CD14-positive monocyte (primary cell): ENCODE data around the gene FAM131B. TPM values are rescaled to one million over a fixed set of nuclear protein-coding genes. Genes with fewer than 3 reads are reported as not detected.

Experiments
- DNase-seq, 3 donors: peaks; one replicate each; pipeline ENCODE4 v3.0.0-alpha.2; 2011 to 2022
- H2AFZ ChIP-seq: 2 replicates; pipeline ENCODE4 v1.6.0; 2012; ENCODE audit warnings: mild to moderate bottlenecking, low read depth, low read length, inconsistent platforms; ENCODE audit not compliant: insufficient read depth, poor library complexity, severe bottlenecking
- H3K27ac ChIP-seq, 2 donors: 1 replicate in 1 of 2; 2 replicates in 1 of 2; pipeline ENCODE4 v1.5.1; 2012 to 2013; ENCODE audit warnings: low read length in 2 of 2, control low read depth in 1 of 2, inconsistent platforms in 1 of 2, low read depth in 1 of 2, mild to moderate bottlenecking in 1 of 2
- H3K27me3 ChIP-seq, 2 donors: one replicate each; pipeline versions ENCODE4 v1.6.0 to v1.6.1; 2011 to 2013; ENCODE audit warnings: low read length in 2 of 2; ENCODE audit not compliant: control insufficient read depth in 2 of 2, insufficient read depth in 2 of 2
- H3K36me3 ChIP-seq, 2 donors: replicated peaks in 1 of 2; 1 replicate in 1 of 2; 2 replicates in 1 of 2; pipeline versions ENCODE4 v1.5.1 to v1.6.1; 2012 to 2013; ENCODE audit warnings: low read length in 2 of 2, control low read depth in 1 of 2, inconsistent platforms in 1 of 2, mild to moderate bottlenecking in 1 of 2; ENCODE audit not compliant: insufficient read depth in 2 of 2, control insufficient read depth in 1 of 2
- H3K4me1 ChIP-seq, 2 donors: 1 replicate in 1 of 2; 2 replicates in 1 of 2; pipeline versions ENCODE4 v1.5.1 to v1.6.1; 2012 to 2013; ENCODE audit warnings: low read length in 2 of 2, control low read depth in 1 of 2, inconsistent platforms in 1 of 2, mild to moderate bottlenecking in 1 of 2, moderate library complexity in 1 of 2; ENCODE audit not compliant: insufficient read depth in 2 of 2, control insufficient read depth in 1 of 2
- H3K4me2 ChIP-seq: replicated peaks from 2 replicates; pipeline ENCODE3; 2012; ENCODE audit warnings: low read length, moderate library complexity, mild to moderate bottlenecking; ENCODE audit not compliant: poor library complexity, severe bottlenecking; ENCODE audit errors: extremely low read depth
- H3K4me3 ChIP-seq, 3 experiments: fragments of 200-600 bp in 1 of 3; sonication (generic) in 1 of 3; replicated peaks in 1 of 3; 1 replicate in 2 of 3; 2 replicates in 1 of 3; pipeline ENCODE4 v1.5.1; 2011 to 2013; ENCODE audit warnings: low read length in 3 of 3, mild to moderate bottlenecking in 3 of 3, control low read depth in 2 of 3, low read depth in 2 of 3, inconsistent platforms in 1 of 3, moderate library complexity in 1 of 3
- H3K79me2 ChIP-seq: 2 replicates; pipeline ENCODE4 v1.6.0; 2012; ENCODE audit warnings: mild to moderate bottlenecking, control low read depth, inconsistent platforms, low read length, moderate library complexity; ENCODE audit not compliant: insufficient read depth
- H3K9ac ChIP-seq: 2 replicates; pipeline ENCODE4 v1.6.0; 2017; ENCODE audit warnings: low read length, mild to moderate bottlenecking; ENCODE audit not compliant: insufficient read depth, poor library complexity, severe bottlenecking
- H3K9me3 ChIP-seq, 2 donors: replicated peaks in 1 of 2; 1 replicate in 1 of 2; 2 replicates in 1 of 2; pipeline versions ENCODE4 v1.5.1 to v1.6.1; 2012 to 2013; ENCODE audit warnings: low read length in 2 of 2, control low read depth in 1 of 2; ENCODE audit not compliant: control insufficient read depth in 1 of 2, insufficient read depth in 1 of 2
- H4K20me1 ChIP-seq: 2 replicates; pipeline ENCODE4 v1.6.0; 2012; ENCODE audit warnings: mild to moderate bottlenecking, low read length, control low read depth, moderate library complexity; ENCODE audit not compliant: insufficient read depth
- H3K27ac Mint-ChIP-seq, 7 donors: one replicate each; pipeline ENCODE4 v1.8.0; 2020; ENCODE audit warnings: mild to moderate bottlenecking in 7 of 7, mixed read lengths in 7 of 7, moderate library complexity in 6 of 7, inconsistent platforms in 2 of 7
- H3K27me3 Mint-ChIP-seq, 3 donors: one replicate each; pipeline ENCODE4 v1.8.0; 2021 to 2022; ENCODE audit warnings: low read depth in 3 of 3, mild to moderate bottlenecking in 3 of 3, mixed read lengths in 3 of 3, moderate library complexity in 3 of 3, inconsistent platforms in 1 of 3
- H3K36me3 Mint-ChIP-seq, 2 donors: one replicate each; pipeline ENCODE4 v1.8.0; 2020; ENCODE audit warnings: mixed read lengths in 2 of 2, inconsistent platforms in 1 of 2, mild to moderate bottlenecking in 1 of 2
- H3K4me1 Mint-ChIP-seq: one replicate; pipeline ENCODE4 v1.8.0; 2020; ENCODE audit warnings: mild to moderate bottlenecking, mixed read lengths
- H3K4me3 Mint-ChIP-seq, 2 donors: one replicate each; pipeline ENCODE4 v1.8.0; 2020; ENCODE audit warnings: mild to moderate bottlenecking in 2 of 2, mixed read lengths in 2 of 2, moderate library complexity in 1 of 2
- H3K9me3 Mint-ChIP-seq, 7 donors: one replicate each; pipeline ENCODE4 v1.8.0; 2020 to 2022; ENCODE audit warnings: mixed read lengths in 7 of 7, mild to moderate bottlenecking in 6 of 7, moderate library complexity in 6 of 7, inconsistent platforms in 2 of 7
- WGBS: methylation state at CpG from one replicate; pipeline ENCODE4 v1.1.5; 2013; ENCODE audit warnings: missing lambda C conversion rate; ENCODE audit not compliant: insufficient coverage; 5-methylcytosine and 5-hydroxymethylcytosine counted together
- intact Hi-C, 2 donors: fragments of 100-400 bp; cut with micrococcal nuclease; formaldehyde crosslinking; loops; one replicate each; pipeline versions ENCODE4 v1.15.0 to v1.15.1; 2023
- polyA plus RNA-seq, 3 donors: library from polyadenylated mRNA; depleted of rRNA in 1 of 3; unstranded in 2 of 3; stranded (reverse) in 1 of 3; fragments of 300-500 nt in 2 of 3; fragments of >200 nt in 1 of 3; fragmentation: Illumina TruSeq in 2 of 3; gene quantifications; 1 replicate in 2 of 3; 2 replicates in 1 of 3; pipeline ENCODE4 v1.2.3, GENCODE V29; 2012 to 2021
- TF ChIP-seq, protein P1 (sequence below): fragments of 200-600 bp; IDR thresholded peaks from one replicate; pipeline ENCODE4 v1.8.0; 2022; ENCODE audit warnings: antibody characterized with exemption, mild to moderate bottlenecking

Gene FAM131B
- polyA plus RNA-seq, 3 donors, result 0.69 to 0.72 TPM; not detected in 1

DNA sequence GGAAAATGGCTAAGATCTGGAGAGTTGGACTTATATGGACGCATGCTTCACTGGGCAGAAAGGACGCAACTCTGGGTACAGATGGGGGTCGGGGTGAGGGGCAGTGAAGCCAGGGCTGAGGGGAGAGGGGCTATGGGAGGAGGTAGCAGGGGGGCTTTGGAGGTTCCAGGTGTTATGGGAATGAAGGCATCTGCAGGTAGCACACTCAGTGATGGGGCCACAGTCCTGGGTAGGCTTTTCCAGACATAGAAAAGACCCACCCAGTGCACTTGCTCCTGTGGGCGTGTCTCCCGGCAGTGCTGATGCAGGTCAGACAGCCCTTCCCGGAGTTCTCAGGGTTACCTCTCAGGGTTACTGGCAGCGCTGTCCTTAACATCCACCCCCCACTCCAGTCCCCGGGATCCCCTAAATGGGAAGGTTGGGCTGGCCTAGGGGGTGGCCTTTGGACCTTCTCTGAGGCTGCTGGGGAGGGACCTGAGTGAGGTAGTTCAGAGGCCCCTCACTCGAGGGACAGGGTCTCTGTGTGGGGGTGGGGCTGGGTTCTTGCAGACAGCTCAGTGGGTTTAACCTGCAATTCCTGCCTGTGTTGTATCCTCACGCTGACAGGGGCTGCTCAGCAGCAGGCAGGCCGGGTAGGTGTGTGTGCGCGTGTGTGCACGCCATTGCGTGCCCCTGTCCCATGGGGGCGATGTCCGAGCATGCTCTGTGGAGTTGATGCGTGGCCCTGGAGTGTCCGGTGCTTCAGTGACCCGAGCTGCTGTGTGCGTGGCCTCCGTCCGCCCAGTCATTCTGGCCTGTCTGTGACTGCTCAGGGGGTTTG, 24.9 kb upstream of the FAM131B start:
- Mint-ChIP-seq H3K27me3 (no peaks in the 10 kb centered on the region), H3K4me3 (no peak overlapping the region), H3K36me3 (peaks cover 0 to 55% of the 10 kb centered on the region in 2 donors), H3K27ac (peak overlapping the region in 4 of 7 donors; percentile 4 to 84 (median 46)), H3K9me3 (no peaks in the 10 kb centered on the region), H3K4me1 (peaks cover 37% of the 10 kb centered on the region)
- Histone ChIP-seq H3K4me2 (peak overlapping the region; percentile 97), H3K79me2 (peaks cover 83% of the 10 kb centered on the region), H2AFZ (no peak overlapping the region), H3K27ac (peak overlapping the region; percentile 39 to 99), H3K4me1 (peaks cover 64 to 94% of the 10 kb centered on the region in 2 donors), H4K20me1 (peaks cover 100% of the 10 kb centered on the region), H3K4me3 (peak overlapping the region in 1 of 3 experiments; percentile 98), H3K36me3 (peaks cover 66 to 78% of the 10 kb centered on the region in 2 donors), H3K9me3 (no peaks in the 10 kb centered on the region), H3K9ac (peak overlapping the region; percentile 20), H3K27me3 (no peaks in the 10 kb centered on the region)
- intact Hi-C loops, result no loop called here
- no peak for DNase-seq
- TF ChIP-seq, protein P1, sequence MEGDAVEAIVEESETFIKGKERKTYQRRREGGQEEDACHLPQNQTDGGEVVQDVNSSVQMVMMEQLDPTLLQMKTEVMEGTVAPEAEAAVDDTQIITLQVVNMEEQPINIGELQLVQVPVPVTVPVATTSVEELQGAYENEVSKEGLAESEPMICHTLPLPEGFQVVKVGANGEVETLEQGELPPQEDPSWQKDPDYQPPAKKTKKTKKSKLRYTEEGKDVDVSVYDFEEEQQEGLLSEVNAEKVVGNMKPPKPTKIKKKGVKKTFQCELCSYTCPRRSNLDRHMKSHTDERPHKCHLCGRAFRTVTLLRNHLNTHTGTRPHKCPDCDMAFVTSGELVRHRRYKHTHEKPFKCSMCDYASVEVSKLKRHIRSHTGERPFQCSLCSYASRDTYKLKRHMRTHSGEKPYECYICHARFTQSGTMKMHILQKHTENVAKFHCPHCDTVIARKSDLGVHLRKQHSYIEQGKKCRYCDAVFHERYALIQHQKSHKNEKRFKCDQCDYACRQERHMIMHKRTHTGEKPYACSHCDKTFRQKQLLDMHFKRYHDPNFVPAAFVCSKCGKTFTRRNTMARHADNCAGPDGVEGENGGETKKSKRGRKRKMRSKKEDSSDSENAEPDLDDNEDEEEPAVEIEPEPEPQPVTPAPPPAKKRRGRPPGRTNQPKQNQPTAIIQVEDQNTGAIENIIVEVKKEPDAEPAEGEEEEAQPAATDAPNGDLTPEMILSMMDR, result no peak
- WGBS, result 94% methylated on average over 19 of the region's 23 CpGs

- Histone ChIP-seq H2AFZ (no peak overlapping the region), H3K27me3 (no peaks in the 10 kb centered on the region), H3K4me3 (peak overlapping the region; percentile 25 to 99 (median 98)), H3K27ac (peak overlapping the region; percentile 49 to 99), H3K4me1 (peaks cover 64 to 88% of the 10 kb centered on the region in 2 donors), H3K36me3 (peaks cover 56 to 66% of the 10 kb centered on the region in 2 donors), H3K9ac (peak overlapping the region; percentile 20), H3K4me2 (peak overlapping the region; percentile 97), H3K79me2 (peaks cover 95% of the 10 kb centered on the region), H3K9me3 (no peaks in the 10 kb centered on the region), H4K20me1 (peaks cover 98% of the 10 kb centered on the region)
- Mint-ChIP-seq H3K27ac (no peak overlapping the region), H3K27me3 (no peaks in the 10 kb centered on the region), H3K36me3 (peaks cover 0 to 43% of the 10 kb centered on the region in 2 donors), H3K4me1 (peaks cover 28% of the 10 kb centered on the region), H3K4me3 (no peak overlapping the region), H3K9me3 (no peaks in the 10 kb centered on the region)
- peak in 2 of 3 donors; percentile 54 to 60 for DNase-seq
- 11% methylated on average over 19 of the region's 19 CpGs for WGBS
- TF ChIP-seq, protein P1, result no peak
- intact Hi-C loops, result no loop called here
These were observed 23.6 kb upstream of the FAM131B start for GRCh38 chr7:143385891-143386781.
